Measurements from ENCODE around the gene POLR3E. TPM values are rescaled to one million over a fixed set of nuclear protein-coding genes. Genes with fewer than 3 reads are reported as not detected.

POLR3E gene
- total and polyA plus RNA-seq, 11 donors, result 15.2 to 72.6 (median 31.3) TPM

DNA sequence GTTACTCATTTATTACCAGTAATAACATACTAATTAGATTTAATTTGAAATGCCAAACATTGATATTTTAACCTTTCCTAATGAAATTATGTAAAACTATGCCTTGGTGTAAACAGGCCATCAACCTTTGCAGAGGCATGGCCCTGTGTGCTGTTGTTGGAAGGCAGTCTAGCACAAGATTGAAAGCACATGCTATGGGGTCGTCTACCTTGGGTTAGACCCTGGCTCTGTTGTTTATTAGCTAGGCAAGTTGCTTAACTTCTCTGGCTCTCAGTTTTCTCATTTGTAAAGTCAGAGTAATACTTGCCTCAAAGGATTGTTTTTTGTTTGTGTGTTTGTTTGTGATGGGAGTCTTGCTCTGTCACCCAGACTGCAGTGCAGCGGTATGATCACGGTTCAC lies 86.6 kb downstream of the POLR3E start:
- TF ChIP-seq POLR2A (IDR thresholded peaks at IDR 0.05), result no peak
- TF ChIP-seq, protein P1, sequence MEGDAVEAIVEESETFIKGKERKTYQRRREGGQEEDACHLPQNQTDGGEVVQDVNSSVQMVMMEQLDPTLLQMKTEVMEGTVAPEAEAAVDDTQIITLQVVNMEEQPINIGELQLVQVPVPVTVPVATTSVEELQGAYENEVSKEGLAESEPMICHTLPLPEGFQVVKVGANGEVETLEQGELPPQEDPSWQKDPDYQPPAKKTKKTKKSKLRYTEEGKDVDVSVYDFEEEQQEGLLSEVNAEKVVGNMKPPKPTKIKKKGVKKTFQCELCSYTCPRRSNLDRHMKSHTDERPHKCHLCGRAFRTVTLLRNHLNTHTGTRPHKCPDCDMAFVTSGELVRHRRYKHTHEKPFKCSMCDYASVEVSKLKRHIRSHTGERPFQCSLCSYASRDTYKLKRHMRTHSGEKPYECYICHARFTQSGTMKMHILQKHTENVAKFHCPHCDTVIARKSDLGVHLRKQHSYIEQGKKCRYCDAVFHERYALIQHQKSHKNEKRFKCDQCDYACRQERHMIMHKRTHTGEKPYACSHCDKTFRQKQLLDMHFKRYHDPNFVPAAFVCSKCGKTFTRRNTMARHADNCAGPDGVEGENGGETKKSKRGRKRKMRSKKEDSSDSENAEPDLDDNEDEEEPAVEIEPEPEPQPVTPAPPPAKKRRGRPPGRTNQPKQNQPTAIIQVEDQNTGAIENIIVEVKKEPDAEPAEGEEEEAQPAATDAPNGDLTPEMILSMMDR (IDR thresholded peaks at IDR 0.05), result no peak
- peaks cover 0 to 10% (median 4%) of the 10 kb centered on the region in 12 donors for H3K4me1 ChIP-seq
- no peaks in the 10 kb centered on the region for H3K9me3 ChIP-seq
- H3K4me3 ChIP-seq, result no peak overlapping the region
- H3K27me3 ChIP-seq, result no peaks in the 10 kb centered on the region
- no peaks in the 10 kb centered on the region for H3K36me3 ChIP-seq
- ATAC-seq (no peak), DNase-seq (no peak)
- WGBS, 4 donors, result 96 to 98% (median 97%) methylated on average over 3 of the region's 3 CpGs
- H3K27ac ChIP-seq, result no peak overlapping the region
- intact Hi-C loops (cut with DNase I), result no loop called here

Other genes with a start within 250 kb of the POLR3E start
- 1 to 10 TPM in 1 of 9 donors, under 1 TPM in 7, not detected in 1; 0.23 to 1.3 (median 0.58) TPM for gene VWA3A, start 204.9 kb upstream of the POLR3E start, total RNA-seq
- gene VWA3A, start 204.9 kb upstream of the POLR3E start, polyA plus RNA-seq, result under 1 TPM; 0.03 to 0.65 TPM
- not detected for gene SDR42E2, start 134.9 kb upstream of the POLR3E start, total RNA-seq
- not detected for gene SDR42E2, start 134.9 kb upstream of the POLR3E start, polyA plus RNA-seq
- gene EEF2K, start 91.1 kb upstream of the POLR3E start, total RNA-seq, result 10 to 100 TPM; 16.4 to 33.6 (median 24.6) TPM
- 1 to 10 TPM; 8.3 to 9.6 TPM for gene EEF2K, start 91.1 kb upstream of the POLR3E start, polyA plus RNA-seq
- 10 to 100 TPM in 1 of 9 donors, 1 to 10 TPM in 8; 4.7 to 12.4 (median 6.0) TPM for gene CDR2, start 77.2 kb downstream of the POLR3E start, total RNA-seq
- gene CDR2, start 77.2 kb downstream of the POLR3E start, polyA plus RNA-seq, result 1 to 10 TPM; 3.7 to 8.4 TPM
- 100 to 1,000 TPM in 1 of 9 donors, 10 to 100 TPM in 7, 1 to 10 TPM in 1; 7.5 to 149 (median 50.0) TPM for gene NPIPB5, start 213.5 kb downstream of the POLR3E start, total RNA-seq
- 10 to 100 TPM; 22.9 to 85.3 TPM for gene NPIPB5, start 213.5 kb downstream of the POLR3E start, polyA plus RNA-seq